Keratinocyte (primary cell): ENCODE results near the gene CASZ1. TPM values are rescaled to one million over a fixed set of nuclear protein-coding genes. Genes with fewer than 3 reads are reported as not detected.

Experiments
- DNase-seq: peaks from one replicate; pipeline ENCODE4 v3.0.0-alpha.2; 2011; ENCODE audit warnings: low read depth, missing footprints, low spot score
- FAIRE-seq: peaks from 2 replicates; lab custom pipeline; 2011; peaks lifted over from hg19 to GRCh38; lab: Jason Lieb, UNC
- H2AFZ ChIP-seq: 2 replicates; pipeline ENCODE4 v1.6.0; 2012; ENCODE audit warnings: low read length, control low read depth, inconsistent platforms; ENCODE audit not compliant: control insufficient read depth
- H3K27ac ChIP-seq: 2 replicates; pipeline ENCODE4 v1.5.1; 2011; ENCODE audit warnings: low read length; ENCODE audit not compliant: control insufficient read depth, insufficient read depth
- H3K27me3 ChIP-seq: 3 replicates; pipeline ENCODE4 v1.6.0; 2011; ENCODE audit warnings: low read length; ENCODE audit not compliant: control insufficient read depth, insufficient read depth; ENCODE audit errors: extremely low read depth
- H3K36me3 ChIP-seq, 2 experiments: 2 replicates in 1 of 2; 3 replicates in 1 of 2; pipeline ENCODE4 v1.5.1; 2011; ENCODE audit warnings: low read length in 2 of 2, mild to moderate bottlenecking in 1 of 2; ENCODE audit not compliant: control insufficient read depth in 2 of 2, insufficient read depth in 2 of 2; ENCODE audit errors: extremely low read depth in 1 of 2
- H3K4me1 ChIP-seq: 3 replicates; pipeline ENCODE4 v1.5.1; 2011; ENCODE audit warnings: low read length; ENCODE audit not compliant: control insufficient read depth, insufficient read depth; ENCODE audit errors: extremely low read depth
- H3K4me2 ChIP-seq: 3 replicates; pipeline ENCODE4 v1.6.0; 2011; ENCODE audit warnings: low read depth, low read length; ENCODE audit not compliant: control insufficient read depth, insufficient read depth; ENCODE audit errors: extremely low read depth
- H3K4me3 ChIP-seq, 3 experiments: fragments of 200-600 bp in 1 of 3; sonication (generic) in 1 of 3; 2 replicates in 2 of 3; 3 replicates in 1 of 3; pipeline ENCODE4 v1.5.1; 2011 to 2016; ENCODE audit warnings: low read length in 3 of 3, mild to moderate bottlenecking in 3 of 3, control low read depth in 2 of 3, inconsistent platforms in 1 of 3, low read depth in 1 of 3, mixed read lengths in 1 of 3, mixed run types in 1 of 3, moderate library complexity in 1 of 3; ENCODE audit not compliant: control insufficient read depth in 2 of 3, insufficient read depth in 2 of 3; ENCODE audit errors: extremely low read depth in 1 of 3
- H3K79me2 ChIP-seq: 2 replicates; pipeline ENCODE4 v1.6.0; 2012; ENCODE audit warnings: low read length; ENCODE audit not compliant: control insufficient read depth, insufficient read depth
- H3K9ac ChIP-seq: 3 replicates; pipeline ENCODE4 v1.6.0; 2011; ENCODE audit warnings: low read length; ENCODE audit not compliant: control insufficient read depth, insufficient read depth; ENCODE audit errors: extremely low read depth
- H3K9me1 ChIP-seq: 3 replicates; pipeline ENCODE4 v1.6.0; 2011; ENCODE audit warnings: low read length; ENCODE audit not compliant: control insufficient read depth, insufficient read depth; ENCODE audit errors: extremely low read depth
- H3K9me3 ChIP-seq: 2 replicates; pipeline ENCODE4 v1.5.1; 2012; ENCODE audit warnings: low read depth, low read length; ENCODE audit not compliant: control insufficient read depth
- H4K20me1 ChIP-seq: 3 replicates; pipeline ENCODE4 v1.6.0; 2011; ENCODE audit warnings: low read length; ENCODE audit not compliant: control insufficient read depth, insufficient read depth; ENCODE audit errors: extremely low read depth
- EZH2 ChIP-seq: IDR thresholded peaks from one replicate; pipeline ENCODE4 v1.6.1; 2012; ENCODE audit warnings: inconsistent platforms, mild to moderate bottlenecking, low read length, moderate library complexity
- dilution Hi-C: fragments of 300-500 bp; cut with MboI; formaldehyde crosslinking; loops from one replicate; pipeline ENCODE4 v1.7.0; 2020; ENCODE audit warnings: low sequenced_read_pairs; ENCODE audit not compliant: extremely low pct_ligation_motif_present
- polyA plus RNA-seq, 5 experiments: library from polyadenylated mRNA; depleted of rRNA in 3 of 5; stranded (reverse) in 3 of 5; stranded (forward) in 1 of 5; unstranded in 1 of 5; fragments of >200 nt; gene quantifications; 1 replicate in 1 of 5; 2 replicates in 3 of 5; 3 replicates in 1 of 5; pipeline versions ENCODE4 v1.2.1 to v1.2.3, GENCODE V29; 2011 to 2012; ENCODE audit warnings: missing spikeins in 2 of 5, low read depth in 1 of 5, low replicate concordance in 1 of 5
- TF ChIP-seq, protein P1 (sequence below), 3 experiments: IDR thresholded peaks in 1 of 3; conservative IDR thresholded peaks in 1 of 3; optimal IDR thresholded peaks in 1 of 3; 2 replicates in 2 of 3; 3 replicates in 1 of 3; pipeline versions ENCODE3 to v1.5.1; 2011; ENCODE audit warnings: low read length in 3 of 3, mild to moderate bottlenecking in 3 of 3, moderate library complexity in 2 of 3, control low read depth in 1 of 3, inconsistent platforms in 1 of 3; ENCODE audit not compliant: insufficient read depth in 2 of 3; ENCODE audit errors: extremely low read depth in 1 of 3

The CASZ1 gene
- polyA plus RNA-seq, 1 donor (not counting 4 experiments of a cell fraction or from before 2014, with no cell fraction given), result 2.8 TPM

DNA sequence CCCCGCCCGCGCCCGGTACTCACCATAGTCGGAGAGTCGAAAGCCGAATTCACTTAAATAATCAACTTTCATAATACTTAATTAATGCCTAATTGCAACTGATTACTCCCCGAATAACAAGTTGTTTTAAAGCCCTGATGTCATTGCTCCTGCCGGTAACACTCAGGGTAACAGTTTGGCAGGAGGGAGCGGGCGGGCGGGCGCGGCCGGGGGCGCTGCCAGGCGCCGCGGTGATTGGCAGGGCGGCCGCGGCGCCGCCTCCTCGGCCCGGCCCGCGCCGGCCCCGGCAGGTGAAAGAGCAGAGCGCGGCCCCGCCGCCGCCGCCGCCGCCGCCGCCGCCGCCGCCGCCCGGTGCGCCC lies 102.2 kb downstream of the CASZ1 start:
- DNase-seq, result no peak
- no peaks in the 10 kb centered on the region for H3K27me3 ChIP-seq
- no peaks in the 10 kb centered on the region for H3K9me3 ChIP-seq
- H3K4me2 ChIP-seq, result peak overlapping the region; percentile 77
- peak overlapping the region; percentile 49 to 68 (median 64) for H3K4me3 ChIP-seq
- no peak for TF ChIP-seq EZH2
- TF ChIP-seq, protein P1, sequence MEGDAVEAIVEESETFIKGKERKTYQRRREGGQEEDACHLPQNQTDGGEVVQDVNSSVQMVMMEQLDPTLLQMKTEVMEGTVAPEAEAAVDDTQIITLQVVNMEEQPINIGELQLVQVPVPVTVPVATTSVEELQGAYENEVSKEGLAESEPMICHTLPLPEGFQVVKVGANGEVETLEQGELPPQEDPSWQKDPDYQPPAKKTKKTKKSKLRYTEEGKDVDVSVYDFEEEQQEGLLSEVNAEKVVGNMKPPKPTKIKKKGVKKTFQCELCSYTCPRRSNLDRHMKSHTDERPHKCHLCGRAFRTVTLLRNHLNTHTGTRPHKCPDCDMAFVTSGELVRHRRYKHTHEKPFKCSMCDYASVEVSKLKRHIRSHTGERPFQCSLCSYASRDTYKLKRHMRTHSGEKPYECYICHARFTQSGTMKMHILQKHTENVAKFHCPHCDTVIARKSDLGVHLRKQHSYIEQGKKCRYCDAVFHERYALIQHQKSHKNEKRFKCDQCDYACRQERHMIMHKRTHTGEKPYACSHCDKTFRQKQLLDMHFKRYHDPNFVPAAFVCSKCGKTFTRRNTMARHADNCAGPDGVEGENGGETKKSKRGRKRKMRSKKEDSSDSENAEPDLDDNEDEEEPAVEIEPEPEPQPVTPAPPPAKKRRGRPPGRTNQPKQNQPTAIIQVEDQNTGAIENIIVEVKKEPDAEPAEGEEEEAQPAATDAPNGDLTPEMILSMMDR (optimal IDR thresholded peaks at IDR 0.05 in 1 of 3, IDR thresholded peaks at IDR 0.05 in 1 of 3, conservative IDR thresholded peaks at IDR 0.05 in 1 of 3; ENCODE audit: extremely low read depth in 1 of 3, insufficient read depth in 2 of 3, low read length in 3 of 3), result no peak
- no peaks in the 10 kb centered on the region for H3K9me1 ChIP-seq
- peaks cover 2% of the 10 kb centered on the region for H3K79me2 ChIP-seq
- no peak for FAIRE-seq
- dilution Hi-C loops, result no loop called here
- no peaks in the 10 kb centered on the region for H4K20me1 ChIP-seq
- peak overlapping the region; percentile 31 for H3K27ac ChIP-seq
- H3K9ac ChIP-seq, result peak overlapping the region; percentile 78
- peaks cover 0 to 4% of the 10 kb centered on the region in 2 experiments for H3K36me3 ChIP-seq
- peaks cover 25% of the 10 kb centered on the region for H3K4me1 ChIP-seq
- H2AFZ ChIP-seq, result no peak overlapping the region

GRCh38 chr1:10693497-10694273 lies 102.8 kb downstream of the CASZ1 start:
- TF ChIP-seq EZH2, result no peak
- TF ChIP-seq, protein P1 (optimal IDR thresholded peaks at IDR 0.05 in 1 of 3, IDR thresholded peaks at IDR 0.05 in 1 of 3, conservative IDR thresholded peaks at IDR 0.05 in 1 of 3; ENCODE audit: extremely low read depth in 1 of 3, insufficient read depth in 2 of 3, low read length in 3 of 3), result no peak
- H3K4me1 ChIP-seq, result peaks cover 19% of the 10 kb centered on the region
- DNase-seq (no peak), FAIRE-seq (no peak)
- no peaks in the 10 kb centered on the region for H3K9me1 ChIP-seq
- peaks cover 2% of the 10 kb centered on the region for H3K79me2 ChIP-seq
- H3K9ac ChIP-seq, result peak overlapping the region; percentile 78
- H2AFZ ChIP-seq, result peak overlapping the region; percentile 33
- peak overlapping the region; percentile 77 for H3K4me2 ChIP-seq
- peak overlapping the region; percentile 49 to 74 (median 68) for H3K4me3 ChIP-seq
- H3K36me3 ChIP-seq, result peaks cover 0 to 4% of the 10 kb centered on the region in 2 experiments
- peak overlapping the region; percentile 31 for H3K27ac ChIP-seq
- no peaks in the 10 kb centered on the region for H3K9me3 ChIP-seq
- dilution Hi-C loops, result no loop called here
- H4K20me1 ChIP-seq, result no peaks in the 10 kb centered on the region
- H3K27me3 ChIP-seq, result no peaks in the 10 kb centered on the region
